ENCODE data around the gene COPS3. TPM values are rescaled to one million over a fixed set of nuclear protein-coding genes. Genes with fewer than 3 reads are reported as not detected.

The COPS3 gene
- total RNA-seq, 4 donors from 2014 or later = 49.2 to 60.0 (median 57.9) TPM

DNA sequence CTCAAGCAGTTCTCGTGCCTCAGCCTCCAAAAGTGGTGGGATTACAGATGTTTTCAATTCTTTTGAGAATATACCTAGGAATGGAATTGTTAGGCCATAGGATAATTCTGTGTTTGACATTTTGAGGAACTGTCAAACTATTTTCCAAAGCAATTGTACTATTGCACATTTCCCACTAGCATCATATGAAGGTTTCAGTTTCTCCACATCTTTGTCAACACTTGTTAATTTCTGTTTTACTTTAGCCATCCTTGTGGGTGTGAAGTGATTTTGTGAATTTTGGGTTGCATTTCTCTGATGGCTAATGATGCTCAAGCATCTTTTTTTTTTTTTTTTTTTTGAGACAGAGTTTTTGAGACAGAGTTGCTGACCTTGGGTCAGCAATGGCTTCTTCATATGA is 28.3 kb upstream of the COPS3 start:
- H3K9me3 ChIP-seq = no peaks in the 10 kb centered on the region
- intact Hi-C loops (cut with DNase I) = no loop called here
- no peak for DNase-seq
- H3K4me3 ChIP-seq (replicated peaks in 1 of 3) = no peak overlapping the region
- H3K36me3 ChIP-seq = no peaks in the 10 kb centered on the region
- 97 to 100% methylated on average over 1 of the region's 1 CpG for WGBS, 2 donors
- no peak overlapping the region for H3K27ac ChIP-seq
- TF ChIP-seq POLR2A (IDR thresholded peaks at IDR 0.05) = no peak
- no peak for TF ChIP-seq CTCF (IDR thresholded peaks at IDR 0.05)
- no peaks in the 10 kb centered on the region for H3K4me1 ChIP-seq
- H3K27me3 ChIP-seq = no peaks in the 10 kb centered on the region

GRCh38 chr17:17305281-17305801 is 24.3 kb upstream of the COPS3 start:
- intact Hi-C loops (cut with DNase I) = no loop called here
- no peak overlapping the region for H3K4me3 ChIP-seq (replicated peaks in 1 of 3)
- no peak overlapping the region for H3K27ac ChIP-seq
- peaks cover 0 to 13% of the 10 kb centered on the region in 2 donors for H3K4me1 ChIP-seq
- no peaks in the 10 kb centered on the region for H3K27me3 ChIP-seq
- TF ChIP-seq POLR2A (IDR thresholded peaks at IDR 0.05) = no peak
- no peak for TF ChIP-seq CTCF (IDR thresholded peaks at IDR 0.05)
- H3K36me3 ChIP-seq = no peaks in the 10 kb centered on the region
- no peak for DNase-seq
- no peaks in the 10 kb centered on the region for H3K9me3 ChIP-seq
- 56 to 69% methylated on average over 6 to 7 of the region's 8 CpGs for WGBS, 2 donors

DNA sequence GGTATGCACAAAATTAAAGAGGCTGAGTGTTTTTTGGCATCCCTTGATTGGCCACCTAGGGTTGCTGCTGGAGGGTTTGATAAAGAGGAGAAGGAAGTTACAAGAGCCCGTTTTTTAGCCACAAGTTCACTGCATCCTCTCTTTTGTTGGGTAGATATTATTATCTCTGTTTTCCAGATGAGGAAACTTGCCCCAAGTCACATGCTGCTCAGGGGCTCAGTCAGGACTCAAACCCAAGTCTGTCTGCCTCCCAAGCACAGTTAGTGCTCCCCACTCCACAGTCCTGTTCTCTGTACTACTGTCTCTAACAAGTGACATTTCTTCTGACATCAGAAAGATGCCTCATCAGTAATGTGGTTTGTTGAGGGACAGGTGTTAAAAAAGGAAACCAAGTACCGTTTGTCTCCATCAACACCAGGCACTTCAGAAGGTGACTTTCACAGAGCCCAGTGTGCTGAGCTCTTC is 23.5 kb upstream of the COPS3 start:
- Histone ChIP-seq H3K27ac (no peak overlapping the region), H3K27me3 (no peaks in the 10 kb centered on the region), H3K4me1 (peaks cover 0 to 14% of the 10 kb centered on the region in 2 donors), H3K9me3 (no peaks in the 10 kb centered on the region), H3K36me3 (no peaks in the 10 kb centered on the region), H3K4me3 (replicated peaks in 1 of 3) (no peak overlapping the region)
- no peak for DNase-seq
- TF ChIP-seq POLR2A (IDR thresholded peaks at IDR 0.05) (no peak), CTCF (IDR thresholded peaks at IDR 0.05) (no peak)
- intact Hi-C loops (cut with DNase I) = no loop called here
- 69 to 75% methylated on average over 2 of the region's 2 CpGs for WGBS, 2 donors

DNA sequence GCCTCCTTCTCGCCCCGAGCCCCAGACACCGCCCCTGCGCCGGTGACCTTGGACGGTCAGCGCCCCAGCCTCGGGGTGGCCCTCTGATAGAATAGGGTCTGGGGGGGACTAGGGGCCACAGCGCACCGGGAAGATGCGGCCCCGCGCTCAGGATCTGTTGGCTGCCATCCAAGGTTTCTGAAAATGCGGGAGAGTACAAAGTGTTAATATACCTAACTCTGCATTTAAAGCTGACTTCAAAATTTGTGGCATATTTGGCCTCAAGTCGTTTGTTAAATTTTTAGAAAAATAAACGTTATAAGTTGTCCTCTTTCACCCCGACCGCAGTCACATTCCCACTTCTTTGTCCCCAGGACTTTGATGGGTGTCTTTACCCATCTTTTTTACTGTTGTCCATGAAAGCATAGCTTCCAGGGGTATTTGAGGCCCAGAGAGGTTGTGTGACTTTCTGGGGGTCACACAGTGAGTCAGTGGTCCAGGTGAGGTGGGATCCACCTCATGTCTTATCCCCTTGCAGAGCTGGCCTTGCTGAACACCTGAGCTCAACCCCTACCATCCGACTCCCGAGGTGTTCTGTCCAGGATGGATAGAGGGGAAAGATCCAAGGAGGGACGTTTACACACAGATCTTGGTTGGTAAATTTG is 22.9 kb upstream of the COPS3 start:
- H3K36me3 ChIP-seq = no peaks in the 10 kb centered on the region
- DNase-seq = no peak
- H3K27ac ChIP-seq = no peak overlapping the region
- 33 to 34% methylated on average over 12 to 13 of the region's 21 CpGs for WGBS, 2 donors
- no peaks in the 10 kb centered on the region for H3K9me3 ChIP-seq
- TF ChIP-seq CTCF (IDR thresholded peaks at IDR 0.05) (no peak), POLR2A (IDR thresholded peaks at IDR 0.05) (no peak)
- intact Hi-C loops (cut with DNase I) = no loop called here
- peak overlapping the region in 2 of 3 donors; percentile 17 to 39 for H3K4me3 ChIP-seq (replicated peaks in 1 of 3)
- no peaks in the 10 kb centered on the region for H3K27me3 ChIP-seq
- H3K4me1 ChIP-seq = peaks cover 0 to 14% of the 10 kb centered on the region in 2 donors
